ENCODE measurements around the gene ABCB11.
A peak's percentile ranks its signal among the peaks of the same experiment; 100 is the strongest.
"Not testable (repeated sequence)": the region's sequence is repeated elsewhere in the genome, so short reads cannot be mapped to it uniquely, and the experiment has no call there.

The ABCB11 gene

DNA sequence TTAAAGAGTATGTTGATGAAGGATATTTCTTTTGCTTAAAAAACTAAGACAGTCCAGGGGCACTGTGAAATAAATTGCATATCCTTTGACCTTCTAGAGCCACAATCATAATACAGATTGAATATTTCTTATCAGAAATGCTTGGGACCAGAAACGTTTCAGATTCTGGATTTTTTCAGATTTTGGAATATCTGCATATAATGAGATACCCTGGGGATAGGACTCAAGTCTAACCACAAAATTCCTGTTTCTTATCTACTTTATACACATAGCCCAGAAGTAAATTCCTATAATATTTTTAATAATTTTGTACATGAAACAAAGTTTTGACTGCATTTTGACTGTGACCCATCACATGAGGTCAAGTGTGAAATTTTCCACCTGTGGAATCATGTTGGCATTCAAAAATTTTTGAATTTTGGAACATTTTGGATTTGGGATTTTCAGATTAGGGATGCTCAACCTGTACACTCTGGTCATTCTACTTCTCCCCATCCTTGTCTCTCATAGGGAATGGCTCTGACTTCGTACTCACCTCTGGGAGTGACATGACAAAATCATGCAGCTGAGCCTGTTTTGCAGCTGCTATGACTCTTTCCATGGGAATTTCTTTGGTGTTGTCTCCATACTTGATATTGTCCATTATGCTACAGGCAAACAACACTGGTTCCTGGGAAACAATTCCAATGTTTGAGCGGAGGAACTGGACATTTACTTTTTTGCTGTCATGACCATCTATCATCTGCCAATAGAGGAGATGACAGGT, 104.3 kb downstream of the ABCB11 start:
- no peak for DNase-seq

DNA sequence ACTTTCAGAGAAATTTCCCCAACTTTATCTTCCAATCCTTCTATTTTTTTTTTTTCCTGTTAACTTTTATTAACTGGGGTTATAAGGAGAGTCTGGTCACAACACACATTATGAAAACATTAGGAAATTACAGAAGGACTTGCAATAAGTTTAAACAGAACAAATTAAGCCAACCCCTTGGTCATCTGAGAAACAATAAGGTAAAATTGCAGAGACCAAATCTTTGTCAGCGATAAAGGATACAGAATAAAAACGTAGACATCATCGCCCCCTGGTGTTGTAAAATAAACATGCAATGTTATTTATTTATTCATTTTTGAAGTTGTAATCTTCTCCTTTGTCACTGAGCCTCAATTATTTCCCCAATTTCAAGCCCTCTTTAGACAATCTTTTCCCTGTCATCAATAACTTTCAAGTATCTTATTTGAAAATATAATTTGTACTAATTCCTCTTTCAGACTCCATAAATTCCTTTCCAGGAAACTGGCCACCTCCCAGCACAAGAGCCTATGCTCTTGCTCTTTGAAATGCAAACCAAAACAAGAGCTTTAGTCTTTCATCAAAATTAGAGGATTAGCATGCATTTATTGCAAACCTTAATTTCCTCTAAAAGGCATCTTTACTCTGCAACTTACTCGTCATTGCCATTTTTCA, 110.5 kb downstream of the ABCB11 start:
- peak; percentile 13 for DNase-seq

DNA sequence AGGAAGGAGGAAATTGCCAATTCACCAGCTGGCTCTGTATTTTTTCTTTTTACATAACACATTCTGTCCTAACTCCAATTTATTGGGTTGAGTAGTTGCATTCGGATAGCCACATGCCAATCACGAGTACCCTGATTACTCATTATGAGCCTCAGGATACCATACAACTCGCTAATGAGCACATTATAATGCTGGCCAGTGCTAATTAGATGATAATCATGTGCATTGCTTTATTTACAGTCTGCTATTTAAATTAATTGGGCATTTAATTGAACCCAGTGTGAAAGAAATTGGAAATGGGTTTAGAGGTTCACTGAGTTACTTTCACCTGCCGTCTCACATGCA, 114.8 kb downstream of the ABCB11 start:
- no peak for DNase-seq

DNA sequence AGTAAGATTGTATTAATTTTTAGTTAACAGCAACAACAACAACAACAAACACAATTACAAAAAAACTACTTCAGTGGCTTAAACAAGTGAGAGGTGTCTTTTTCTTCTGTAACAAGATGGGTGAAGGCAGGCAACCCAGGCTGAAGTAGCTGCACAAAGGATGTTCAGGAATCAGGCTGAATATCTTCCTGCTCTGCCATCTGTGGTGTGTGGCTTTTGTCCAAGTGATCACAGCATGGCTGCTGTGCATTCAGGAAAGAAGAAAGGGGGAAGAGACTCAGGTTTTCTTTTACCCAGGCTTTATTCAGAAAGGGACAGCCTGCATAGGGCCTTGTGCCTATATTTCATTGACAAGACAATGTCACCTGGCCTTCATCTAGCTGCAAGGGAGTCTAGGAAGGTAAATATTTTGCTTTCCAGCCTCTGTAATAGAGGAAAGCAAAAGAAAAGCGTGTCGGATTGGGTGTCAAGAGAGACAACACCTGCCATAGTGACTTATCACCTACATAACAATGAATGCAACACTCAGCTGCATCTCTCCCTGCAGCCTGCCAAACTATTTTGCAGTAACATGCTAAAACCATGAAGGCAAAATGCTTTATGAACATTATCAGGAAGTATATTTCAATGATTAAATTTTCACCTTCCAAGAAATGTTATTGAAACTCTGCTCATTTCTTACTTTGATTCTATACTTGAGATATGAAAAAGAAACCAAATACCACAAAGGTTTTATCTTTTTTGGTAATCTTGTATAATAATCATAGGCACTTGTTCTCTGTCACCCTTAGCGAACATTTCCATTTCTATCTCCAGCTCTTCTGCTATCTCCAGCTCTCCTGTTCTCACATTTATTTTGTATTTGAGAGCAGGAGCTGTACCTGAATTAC, 115.4 kb downstream of the ABCB11 start:
- no peak for DNase-seq

DNA sequence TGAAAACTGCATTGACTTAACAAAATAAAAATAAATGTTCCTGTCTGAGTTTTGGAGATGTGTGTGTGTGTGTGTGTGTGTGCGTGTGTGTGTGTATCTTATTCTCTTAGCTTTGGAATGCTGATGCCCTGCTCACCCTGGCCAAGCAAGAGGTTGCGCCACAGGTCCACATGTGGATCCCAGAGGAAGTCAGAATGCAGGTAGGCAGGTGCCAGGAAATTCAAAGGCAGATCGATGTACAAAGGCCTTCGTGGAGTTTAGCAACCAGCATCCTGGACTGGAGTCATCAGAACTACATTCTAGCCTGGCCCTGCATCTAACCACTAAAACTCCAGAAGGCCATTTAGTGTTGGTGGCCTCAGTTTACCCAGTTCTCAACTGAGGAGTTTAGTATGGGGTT, 117.6 kb downstream of the ABCB11 start:
- no peak for DNase-seq

DNA sequence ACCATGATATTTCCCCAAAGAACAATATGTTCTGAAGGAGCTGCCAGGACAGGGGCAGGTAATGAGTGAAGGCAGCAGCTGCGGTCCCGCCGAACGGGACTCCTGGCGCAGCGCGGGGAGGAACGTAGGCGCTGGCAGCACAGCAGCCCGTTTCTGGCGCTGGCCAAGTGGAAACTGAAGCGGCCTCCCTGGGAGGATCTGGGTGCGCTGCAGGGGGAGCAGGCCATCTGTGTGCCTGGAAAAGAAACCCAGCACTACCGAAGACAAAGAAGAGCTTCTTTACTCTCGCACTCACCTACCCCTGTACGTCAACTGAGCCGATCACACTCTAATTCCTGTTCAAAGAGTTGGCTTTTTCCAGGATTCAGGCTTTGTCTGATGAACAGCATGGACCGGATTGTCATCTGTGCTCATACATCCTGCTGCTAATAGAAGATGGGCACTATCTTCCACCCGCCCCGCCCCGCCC, 118.2 kb downstream of the ABCB11 start:
- no peak for DNase-seq

DNA sequence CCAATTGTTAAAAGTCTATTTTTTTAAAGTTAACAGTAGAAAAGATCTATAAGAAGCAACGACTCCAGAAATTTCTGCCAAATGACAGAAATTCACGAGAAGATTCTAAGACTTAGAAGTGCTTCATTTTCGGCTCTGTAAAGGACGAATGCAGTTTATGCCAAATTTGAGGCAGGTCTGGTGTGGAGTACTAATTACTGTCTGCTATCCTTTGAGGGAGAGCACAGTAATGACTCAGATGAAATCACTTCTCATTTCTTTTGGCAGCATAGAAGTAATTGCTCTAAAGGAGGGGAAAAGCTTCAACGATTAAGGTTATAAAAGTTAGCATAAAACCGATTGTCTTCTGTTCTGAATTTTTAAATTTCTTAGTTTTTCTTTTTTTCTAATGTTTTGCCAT, 118.7 kb downstream of the ABCB11 start:
- no peak for DNase-seq

DNA sequence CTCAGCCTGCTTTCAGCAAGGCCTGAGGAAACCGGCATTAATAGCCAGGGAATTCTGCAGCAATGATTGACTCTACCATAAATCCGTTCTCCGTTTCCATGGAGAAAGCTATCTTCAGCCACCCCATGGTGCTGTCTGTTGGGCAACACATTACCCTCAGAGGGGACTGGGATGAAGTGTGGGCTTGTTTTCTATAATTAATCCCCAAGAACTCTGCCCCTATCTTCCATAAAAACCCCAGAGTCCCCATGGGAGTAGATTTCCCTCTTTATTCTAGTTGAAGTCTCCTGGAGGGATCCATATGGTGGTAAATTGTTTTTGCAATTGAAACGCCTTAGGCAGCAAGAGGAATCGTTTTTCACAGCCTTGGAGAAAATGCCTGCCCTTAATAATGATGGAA, 120.8 kb downstream of the ABCB11 start:
- DNase-seq: no peak

DNA sequence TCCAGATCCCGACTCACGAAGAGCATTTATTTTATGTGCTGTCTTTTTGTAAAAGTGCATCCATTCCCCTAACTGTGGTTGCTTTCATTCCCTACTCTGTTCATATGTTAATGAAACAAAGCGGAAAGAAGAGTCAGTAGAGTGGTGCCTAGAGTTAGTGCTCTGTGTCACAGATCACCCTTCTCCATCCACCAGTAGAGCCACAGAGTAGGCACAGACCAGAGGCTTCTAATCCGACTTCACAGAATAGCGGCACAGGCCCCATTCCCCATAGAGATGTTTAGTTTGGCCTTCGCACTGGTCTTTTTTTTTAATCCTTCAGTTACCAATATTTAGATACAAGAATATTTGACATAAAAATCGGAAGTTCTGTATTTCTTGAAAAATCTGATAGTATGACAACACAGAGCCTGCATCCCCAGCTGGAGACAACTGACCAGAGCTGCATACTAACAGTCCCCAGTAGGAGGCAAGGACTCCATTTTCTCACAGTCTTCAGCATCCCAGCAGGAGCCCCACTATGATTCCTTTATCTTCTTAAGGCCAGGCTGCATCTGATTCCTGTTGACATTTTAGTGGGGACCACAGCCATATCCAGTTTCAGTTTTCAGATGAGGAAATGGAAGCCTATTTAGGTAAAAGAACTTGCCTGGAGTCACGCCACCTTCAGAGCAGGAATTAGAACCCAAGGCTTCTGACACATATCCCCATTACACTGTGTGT, 123.0 kb downstream of the ABCB11 start:
- DNase-seq: no peak

DNA sequence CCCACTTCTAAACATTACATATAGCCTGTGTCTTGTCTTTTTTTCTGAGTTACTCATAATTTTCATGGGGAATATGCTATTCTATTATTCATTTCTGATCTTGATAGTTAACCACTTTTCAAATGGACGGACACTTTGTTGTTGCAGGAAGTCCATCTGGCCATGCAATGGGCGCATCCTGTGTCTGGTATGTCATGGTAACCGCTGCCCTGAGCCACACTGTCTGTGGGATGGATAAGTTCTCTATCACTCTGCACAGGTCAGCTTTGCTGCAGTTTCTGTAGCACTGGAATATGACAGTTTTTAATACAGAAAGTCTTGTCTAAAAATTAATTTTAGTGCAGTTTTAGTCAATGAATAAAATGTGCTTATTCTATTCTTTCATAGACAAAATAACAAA, 126.8 kb downstream of the ABCB11 start:
- no peak for DNase-seq

DNA sequence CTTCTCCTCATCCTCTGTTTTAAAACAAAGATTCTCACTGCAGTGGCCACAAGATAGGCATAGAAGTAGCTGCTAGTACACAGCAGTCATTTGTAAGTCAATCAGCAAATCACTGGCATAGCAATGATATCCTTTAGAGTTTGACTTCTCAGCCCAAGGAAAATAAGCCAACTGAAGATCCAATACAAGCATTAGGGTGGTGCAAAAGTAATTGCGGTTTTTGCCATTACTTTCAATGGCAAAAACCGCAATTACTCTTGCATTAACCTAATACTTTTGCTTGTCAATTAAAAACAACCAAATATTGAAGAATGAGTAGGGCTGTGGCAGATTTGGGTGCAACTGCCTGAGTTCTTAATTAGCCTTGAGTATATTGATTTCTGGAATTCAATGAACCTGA, 127.2 kb downstream of the ABCB11 start:
- DNase-seq: no peak

DNA sequence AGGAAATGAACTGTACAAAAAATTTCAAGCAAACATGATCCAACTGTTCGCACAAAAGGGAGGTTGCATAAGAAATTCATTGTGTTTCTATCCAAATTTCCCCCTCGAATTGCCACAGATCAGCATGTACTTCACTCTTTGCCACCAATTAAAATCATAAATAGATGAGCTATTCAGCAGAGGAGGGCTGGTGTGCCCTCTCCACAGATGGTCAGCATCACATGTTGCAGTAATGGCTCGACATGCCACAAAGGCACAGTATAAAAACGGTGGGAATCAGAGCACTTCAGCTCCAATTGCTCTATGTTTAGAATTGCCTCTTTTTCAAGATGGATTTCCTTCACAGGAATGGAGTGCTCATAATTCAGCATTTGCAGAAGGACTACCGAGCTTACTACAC, 130.1 kb downstream of the ABCB11 start, which contains the start of gene G6PC2:
Gene G6PC2 (plus strand): TSS at position 289 of the 400 bp plus-strand sequence. CDS start 41 bp downstream, at position 330.
- DNase-seq: no peak

DNA sequence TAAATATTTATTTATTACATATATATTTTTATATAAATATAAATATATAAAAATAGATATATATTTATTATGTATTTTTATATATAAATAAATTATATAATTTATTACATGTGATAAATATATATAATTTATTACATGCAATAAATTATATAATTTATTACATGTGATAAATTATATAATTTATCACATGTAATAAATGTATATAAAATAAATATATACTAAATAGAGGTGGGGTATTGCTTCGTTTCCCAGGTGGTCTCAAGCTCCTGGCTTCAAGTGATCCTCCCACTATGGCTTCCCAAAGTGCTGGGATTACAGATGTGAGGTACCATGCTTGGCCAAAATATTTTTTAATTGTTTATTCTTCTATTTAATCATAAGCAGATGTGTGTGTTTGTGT, 133.7 kb downstream of the ABCB11 start:
- no peak for DNase-seq

DNA sequence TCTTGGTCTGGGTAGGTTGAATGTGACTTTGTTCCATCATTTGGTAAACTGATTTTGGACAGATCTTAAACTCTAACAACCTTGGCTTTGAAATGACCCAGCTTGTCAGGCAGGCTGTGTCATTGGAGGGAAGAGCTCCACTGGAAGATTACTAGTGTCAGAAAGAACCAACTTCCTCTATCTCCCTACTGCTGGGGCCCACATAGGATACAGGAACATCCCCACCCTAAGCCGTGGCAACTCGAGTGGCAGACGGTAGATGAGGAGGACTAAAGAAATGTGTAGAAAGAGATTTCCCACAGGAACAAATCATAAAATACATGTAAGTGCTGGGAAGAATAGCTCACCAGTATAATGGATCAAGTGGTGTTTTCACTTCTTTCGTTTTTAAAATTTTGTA, 134.3 kb downstream of the ABCB11 start:
- no peak for DNase-seq

DNA sequence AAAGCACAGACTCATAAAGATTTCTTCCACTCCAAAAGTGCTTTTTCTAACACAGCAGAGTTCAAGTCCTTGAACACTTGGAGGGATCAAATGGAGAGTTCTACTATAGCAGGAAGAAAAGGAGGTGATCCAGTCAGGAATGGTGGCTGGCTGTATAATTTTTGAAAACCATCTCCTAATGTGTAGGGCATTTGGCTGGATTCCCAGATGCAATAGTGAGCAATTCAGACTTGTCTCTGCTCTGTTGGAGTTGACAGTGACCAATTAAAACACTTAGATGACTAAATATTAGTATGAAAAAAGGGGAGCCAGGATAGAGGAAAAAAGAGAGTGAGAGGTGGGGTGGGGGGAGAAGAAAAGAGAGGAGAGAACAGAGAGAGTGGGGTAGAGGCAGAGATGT, 135.4 kb downstream of the ABCB11 start:
- peak; percentile 42 for DNase-seq

DNA sequence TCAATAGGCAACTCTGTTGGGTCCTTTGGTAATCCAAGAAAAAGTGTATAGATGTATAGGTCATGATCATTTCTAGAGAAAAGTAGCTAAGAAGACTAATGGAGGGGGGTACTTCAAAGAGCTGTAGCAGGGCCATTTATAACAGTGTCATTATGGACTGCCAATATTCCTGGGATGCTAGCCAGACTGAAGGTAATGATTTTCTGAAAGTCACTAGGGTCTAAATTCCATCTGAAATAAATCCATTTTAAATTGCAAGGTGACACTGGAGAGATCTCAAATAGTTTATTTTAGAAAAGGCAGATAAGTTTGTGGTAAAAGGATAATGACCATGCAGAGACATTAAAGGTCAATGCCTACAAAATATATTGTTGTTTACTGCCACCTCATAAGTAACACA, 136.4 kb downstream of the ABCB11 start:
- DNase-seq: no peak

DNA sequence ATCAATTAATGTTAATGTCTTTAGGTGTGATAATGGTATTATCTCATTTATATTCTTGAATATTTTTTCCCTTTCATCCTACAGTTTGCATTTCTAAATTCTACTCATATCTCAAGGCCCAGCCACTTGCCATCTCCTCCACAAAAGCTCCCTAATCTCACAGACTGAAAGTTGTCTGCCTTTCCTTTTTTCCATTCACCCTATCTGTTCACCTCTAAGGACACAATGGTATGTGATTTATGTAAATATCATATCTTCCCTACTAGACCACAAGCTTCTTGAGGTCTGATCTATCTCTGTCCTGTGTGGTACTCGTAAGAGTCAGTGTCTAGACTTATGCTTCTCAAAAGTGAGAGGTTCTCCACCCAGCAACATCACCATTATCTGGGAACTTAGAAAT, 137.0 kb downstream of the ABCB11 start:
- DNase-seq: no peak

DNA sequence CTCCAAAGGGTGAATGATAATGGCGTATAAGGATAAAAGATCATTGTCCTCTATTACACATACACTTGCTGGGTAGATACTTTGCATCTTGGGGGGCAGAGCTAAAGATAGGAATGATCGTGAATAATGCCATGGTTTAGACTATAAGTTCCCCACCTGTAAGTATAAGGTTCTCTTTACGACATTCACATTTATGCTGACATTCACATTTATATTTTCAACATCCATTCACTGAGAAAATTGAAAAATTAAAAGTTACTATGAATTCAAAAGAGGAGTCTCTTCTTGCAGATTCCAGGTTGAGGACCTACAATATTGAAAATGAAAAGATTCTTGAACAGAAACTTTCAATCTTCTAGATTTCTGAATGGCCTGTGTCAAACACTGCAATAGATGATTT, 138.8 kb downstream of the ABCB11 start:
- no peak for DNase-seq

DNA sequence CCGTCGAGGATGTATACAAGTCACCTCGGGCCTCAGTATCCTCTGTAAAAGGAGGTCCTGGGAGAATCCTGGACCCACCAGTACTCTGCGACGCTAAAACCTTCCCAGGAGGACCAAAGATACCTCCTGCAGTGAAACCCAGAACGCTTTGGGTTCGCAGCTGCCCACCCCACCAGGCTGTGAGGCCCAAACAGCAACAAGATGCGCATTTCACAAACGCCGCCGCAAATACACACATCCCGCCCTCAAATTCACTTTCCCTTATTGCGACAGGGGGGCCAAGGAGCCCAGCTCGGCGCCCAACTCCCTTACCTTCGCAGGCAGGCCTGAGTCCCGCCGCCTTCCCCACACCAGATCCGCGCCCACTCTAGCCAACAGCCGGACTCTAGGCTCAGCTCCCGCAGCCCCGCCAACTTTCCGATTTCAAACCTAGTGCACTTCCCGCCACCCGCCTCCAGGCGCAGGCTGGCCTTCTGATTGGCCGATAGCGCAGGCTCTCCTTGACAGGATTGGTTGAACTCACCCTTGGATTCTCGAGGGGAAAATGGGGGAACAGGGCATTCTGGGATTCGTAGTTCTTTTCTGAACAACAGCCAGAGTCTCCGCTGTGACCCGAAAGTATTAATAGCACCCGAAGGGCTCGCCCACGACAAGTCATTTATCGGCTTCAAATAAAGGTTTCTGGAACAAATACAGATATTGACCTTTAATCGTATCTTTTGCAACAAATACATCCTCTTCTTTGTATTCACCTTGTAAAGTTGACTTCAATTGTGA, 140.9 kb downstream of the ABCB11 start, which contains the start of gene SPC25:
Gene SPC25 (minus strand): TSS at position 425 of the 777 bp plus-strand sequence. CDS start 911 bp downstream, outside the sequence.
- peak; percentile 92 for DNase-seq

DNA sequence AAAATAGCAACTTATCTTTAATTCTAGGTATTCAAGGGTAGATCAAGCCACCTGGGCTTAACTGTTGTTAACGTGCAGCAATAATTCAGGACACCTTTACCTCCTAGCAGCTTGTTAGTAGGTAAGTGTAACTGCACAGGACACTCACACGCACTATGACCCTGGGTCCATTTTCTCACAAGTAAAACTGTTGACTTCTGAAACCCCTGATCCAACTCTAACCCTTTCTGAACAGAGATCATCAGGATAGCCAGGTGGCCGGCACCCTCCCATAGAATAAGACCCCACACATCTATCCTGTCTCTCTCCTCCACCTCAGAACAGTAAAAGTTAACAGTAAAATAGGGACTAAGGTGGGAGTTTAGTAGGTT, 141.5 kb downstream of the ABCB11 start:
- DNase-seq: no peak

DNA sequence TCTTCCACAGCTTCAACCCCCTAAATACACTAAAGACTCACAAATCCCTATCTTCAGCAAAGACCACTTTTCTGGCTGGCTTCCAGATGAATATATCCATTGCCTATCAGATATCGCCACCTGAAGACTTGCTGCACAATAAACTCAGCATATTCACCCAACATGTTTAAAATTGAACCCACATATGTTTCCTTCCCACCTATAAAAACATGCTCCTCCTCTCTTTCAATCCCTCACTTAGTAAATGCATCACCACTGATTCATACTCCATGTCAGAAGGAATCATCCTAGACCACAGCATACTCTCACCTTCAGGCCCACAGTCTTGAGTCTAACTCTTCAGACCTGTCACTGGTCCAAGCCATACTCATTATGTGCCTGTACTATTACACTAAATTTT, 146.1 kb downstream of the ABCB11 start:
- DNase-seq: peak; percentile 43

DNA sequence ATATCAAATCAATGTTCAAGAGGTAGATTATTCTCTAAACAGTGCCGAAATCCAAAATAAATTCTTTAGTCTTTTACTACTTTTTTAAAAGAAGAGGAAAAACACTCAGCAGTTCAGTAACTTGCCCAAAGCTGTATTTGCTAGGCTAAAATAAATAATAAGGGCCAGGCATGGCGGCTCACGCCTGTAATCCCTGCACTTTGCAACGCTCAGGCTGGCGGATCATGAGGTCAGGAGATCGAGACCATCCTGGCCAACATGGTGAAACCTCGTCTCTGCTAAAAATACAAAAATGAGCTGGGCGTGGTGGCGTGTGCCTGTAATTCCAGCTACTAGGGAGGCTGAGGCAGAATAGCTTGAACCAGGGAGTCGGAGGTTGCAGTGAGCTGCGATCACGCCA, 149.0 kb downstream of the ABCB11 start:
- DNase-seq: not testable (repeated sequence)
